ENCODE data around the gene ZNF567.

Gene ZNF567

GRCh38 chr19:36750066-36750691 is 62.8 kb downstream of the ZNF567 start:
- DNase-seq (ENCODE audit: low read depth, low spot score): no peak

All from astrocyte of the hippocampus (primary cell).